VCaP (cell line): ENCODE measurements around the gene HAPSTR1.
"Not testable (repeated sequence)": the region's sequence is repeated elsewhere in the genome, so short reads cannot be mapped to it uniquely, and the experiment has no call there.

ENCODE experiments used
- H3K27ac ChIP-seq: fragments of 450-650 bp; 2 replicates; pipeline ENCODE4 v1.5.1; 2017
- CTCF ChIP-seq: fragments of 450-650 bp; conservative IDR thresholded peaks from 2 replicates; pipeline ENCODE4 v1.5.1; 2017; ENCODE audit warnings: mild to moderate bottlenecking, moderate library complexity

HAPSTR1 gene

GRCh38 chr16:9081843-9082242 is 9.6 kb upstream of the HAPSTR1 start:
- no peak overlapping the region for H3K27ac ChIP-seq
- no peak for TF ChIP-seq CTCF

- no peak for TF ChIP-seq CTCF
- no peak overlapping the region for H3K27ac ChIP-seq
Measured at GRCh38 chr16:9082422-9082821, 9.0 kb upstream of the HAPSTR1 start.

DNA sequence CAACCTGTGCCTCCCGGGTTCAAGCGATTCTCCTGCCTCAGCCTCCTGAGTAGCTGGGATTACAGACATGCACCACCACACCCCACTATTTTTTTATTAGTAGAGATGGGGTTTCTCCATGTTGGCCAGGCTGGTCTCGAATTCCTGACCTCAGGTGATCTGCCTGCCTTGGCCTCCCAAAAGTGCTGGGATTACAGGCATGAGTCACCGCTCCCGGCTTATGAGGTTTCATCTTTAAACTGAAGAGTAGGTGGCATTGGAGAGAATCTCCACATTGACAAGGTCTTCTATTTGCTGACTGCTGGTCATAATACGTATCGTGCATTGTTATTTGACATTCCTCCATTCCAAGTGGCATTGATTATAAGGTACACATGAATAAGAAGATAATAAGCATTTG is 3.7 kb upstream of the HAPSTR1 start:
- H3K27ac ChIP-seq = not testable (repeated sequence)

DNA sequence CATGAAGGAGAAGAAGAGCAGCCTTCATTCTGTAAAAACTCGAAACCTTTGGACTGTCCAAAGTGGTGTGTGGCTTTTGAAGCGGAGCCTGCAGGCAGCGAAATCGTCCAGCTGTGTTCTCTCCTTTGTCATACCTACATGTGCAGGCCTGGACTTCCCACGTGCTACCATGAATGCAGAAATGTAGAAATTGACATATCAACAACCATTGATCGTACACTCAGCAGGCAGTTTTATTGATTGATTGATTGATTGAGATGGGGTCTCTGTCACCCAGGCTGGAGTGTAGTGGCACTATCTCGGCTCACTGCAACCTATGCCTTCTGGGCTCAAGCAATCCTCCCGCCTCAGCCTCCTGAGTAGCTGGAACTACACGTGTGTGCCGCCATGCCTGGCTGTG is 2.6 kb upstream of the HAPSTR1 start:
- TF ChIP-seq CTCF = no peak

DNA sequence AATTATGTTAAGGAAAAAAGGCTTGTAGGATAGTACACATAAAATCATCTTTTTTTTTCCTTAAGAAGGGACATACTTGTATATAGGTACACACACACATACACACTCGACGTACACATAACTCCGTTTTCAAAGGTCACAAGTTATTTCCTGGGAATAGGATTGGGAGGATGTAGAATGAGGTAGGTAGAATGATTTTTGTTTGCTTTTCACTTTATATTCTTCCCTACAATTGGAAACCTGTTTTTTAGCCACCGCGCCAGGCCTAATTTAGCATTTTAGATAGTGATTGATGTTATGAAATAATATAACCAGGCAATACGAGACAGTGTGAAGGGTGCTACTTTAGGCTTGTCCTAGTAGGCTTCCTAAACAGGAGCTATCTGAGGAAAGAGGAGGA is 1.8 kb upstream of the HAPSTR1 start:
- TF ChIP-seq CTCF = no peak
- no peak overlapping the region for H3K27ac ChIP-seq

More for the DNA sequence above, 2.6 kb upstream of the HAPSTR1 start:
- H3K27ac ChIP-seq = no peak overlapping the region

GRCh38 chr16:9090101-9090959 is 1.1 kb upstream of the HAPSTR1 start:
- peak overlapping the region; percentile 56; the same call in 1 of the 2 replicates for H3K27ac ChIP-seq
- TF ChIP-seq CTCF = no peak

DNA sequence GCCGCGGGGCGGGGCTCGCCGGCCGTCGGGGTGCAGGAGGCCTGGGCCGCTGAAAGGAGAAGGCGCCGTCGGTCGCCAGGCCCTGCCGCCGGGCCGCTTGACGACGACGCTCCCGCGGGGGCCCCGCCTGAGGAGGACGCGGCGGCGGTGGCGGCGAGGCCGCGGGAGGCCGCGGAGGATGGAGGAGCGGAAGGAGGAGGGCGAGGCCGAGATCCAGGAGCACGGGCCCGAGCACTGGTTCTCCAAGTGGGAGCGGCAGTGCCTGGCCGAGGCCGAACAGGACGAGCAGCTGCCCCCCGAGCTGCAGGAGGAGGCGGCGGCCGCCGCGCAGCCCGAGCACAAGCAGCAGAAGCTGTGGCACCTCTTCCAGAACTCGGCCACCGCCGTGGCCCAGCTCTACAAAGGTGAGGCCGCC is 430 bp downstream of the HAPSTR1 start:
- H3K27ac ChIP-seq = peak overlapping the region; percentile 89
- no peak for TF ChIP-seq CTCF

DNA sequence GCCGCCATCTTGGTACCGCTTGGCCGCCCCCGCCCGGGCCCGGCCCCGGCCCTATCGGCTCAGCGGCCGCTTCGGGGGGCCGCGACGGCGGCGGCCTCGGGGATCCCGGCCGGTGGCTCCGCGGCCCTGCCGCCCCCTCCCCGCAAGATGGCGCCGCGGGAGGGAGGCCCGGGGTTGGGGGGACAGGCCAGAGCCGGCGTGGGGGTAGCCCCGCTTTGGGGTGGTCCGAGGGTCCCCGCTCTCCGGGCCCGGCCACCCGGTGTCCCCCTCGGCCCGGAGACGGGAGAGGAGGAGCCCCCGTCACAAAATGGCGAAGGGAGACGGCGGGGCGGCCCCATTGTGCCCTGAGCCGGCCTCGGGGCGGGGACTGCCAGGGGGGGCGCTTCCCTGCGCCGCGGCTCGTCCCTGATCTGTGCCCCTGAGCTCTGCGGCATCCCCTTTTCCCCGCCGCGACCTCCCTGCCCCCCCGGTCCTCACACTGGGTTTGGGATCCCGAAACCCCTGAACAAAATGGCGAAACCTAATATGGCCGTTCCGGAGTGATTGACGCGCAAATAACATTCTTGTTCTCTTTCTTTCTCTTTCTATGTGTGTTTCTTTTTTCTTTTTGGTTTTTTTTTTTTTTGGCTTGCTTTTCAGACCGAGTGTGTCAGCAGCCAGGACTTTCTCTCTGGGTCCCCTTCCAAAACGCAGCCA is 986 bp downstream of the HAPSTR1 start:
- 0 out of 2 replicates have a peak, but pooled peaks have one; percentile 17 for TF ChIP-seq CTCF
- H3K27ac ChIP-seq = peak overlapping the region; percentile 89
